K562 (cell line): ENCODE measurements around the gene IPO13. TPM values are rescaled to one million over a fixed set of nuclear protein-coding genes. Genes with fewer than 3 reads are reported as not detected.
A peak's percentile ranks its signal among the peaks of the same experiment; 100 is the strongest.

ENCODE experiments used
- CBFB ChIP-seq: sonication (generic); formaldehyde crosslinking; IDR thresholded peaks from 2 replicates; pipeline ENCODE4 v1.4.0; 2020; ENCODE audit warnings: mild to moderate bottlenecking, missing genetic modification reagents
- CXXC5 ChIP-seq: fragments of 250-450 bp; sonication (Bioruptor Pico); IDR thresholded peaks from 2 replicates; pipeline ENCODE4 v1.8.0; 2022; ENCODE audit warnings: inconsistent platforms, mild to moderate bottlenecking, moderate library complexity
- FOXK2 ChIP-seq, 2 experiments: fragments of 450-650 bp; IDR thresholded peaks in 1 of 2; conservative IDR thresholded peaks in 1 of 2; 2 replicates each; pipeline ENCODE4 v1.6.1; 2016; ENCODE audit warnings: low read depth in 2 of 2, mild to moderate bottlenecking in 1 of 2
- OTX1 ChIP-seq: fragments of 450-650 bp; formaldehyde crosslinking; IDR thresholded peaks from 2 replicates; pipeline ENCODE4 v1.4.0; 2022; ENCODE audit warnings: mild to moderate bottlenecking
- ZFP36 ChIP-seq: fragments of 150-350 bp; IDR thresholded peaks from 2 replicates; pipeline ENCODE4 v1.6.1; 2018; ENCODE audit warnings: low read length, low read depth; ENCODE audit not compliant: partially characterized antibody
- polyA plus RNA-seq, 8 experiments: library from polyadenylated mRNA; depleted of rRNA in 4 of 8; stranded (reverse) in 5 of 8; unstranded in 3 of 8; fragments of >200 nt; fragmentation: Nextera tagmentation in 2 of 8; fragmentation: Illumina TruSeq in 1 of 8; extraction: Ambion mirVana in 2 of 8; extraction: Trizol in 1 of 8; gene quantifications; 2 replicates each; pipeline versions ENCODE4 v1.2.1 to v1.2.3, GENCODE V29; 2011 to 2014; ENCODE audit warnings: inconsistent platforms in 1 of 8, missing spikeins in 1 of 8
- total RNA-seq, 7 experiments: library from RNA; depleted of rRNA in 6 of 7; stranded (reverse); fragments of >200 nt in 6 of 7; fragmentation: Illumina TruSeq in 2 of 7; extraction: Trizol in 2 of 7; gene quantifications; 2 replicates each; pipeline versions ENCODE4 v1.2.1 to v1.2.3, GENCODE V29; 2011 to 2021; ENCODE audit warnings: low replicate concordance in 1 of 7
- TF ChIP-seq, protein P1 (sequence below): fragments of 200-600 bp; sonication (generic); IDR thresholded peaks from one replicate; pipeline ENCODE4 v1.6.1; 2012; ENCODE audit warnings: mild to moderate bottlenecking, low read depth, low read length, inconsistent platforms
- TF ChIP-seq, protein P2 (sequence below): fragments of 450-650 bp; IDR thresholded peaks from 2 replicates; pipeline ENCODE4 v1.6.1; 2017; ENCODE audit warnings: mild to moderate bottlenecking, moderate library complexity

The IPO13 gene
- total and polyA plus RNA-seq, 9 of the 15 experiments (the other 6 are each of a cell fraction or from before 2014, with no cell fraction given): 7.0 to 30.8 (median 16.2) TPM

DNA sequence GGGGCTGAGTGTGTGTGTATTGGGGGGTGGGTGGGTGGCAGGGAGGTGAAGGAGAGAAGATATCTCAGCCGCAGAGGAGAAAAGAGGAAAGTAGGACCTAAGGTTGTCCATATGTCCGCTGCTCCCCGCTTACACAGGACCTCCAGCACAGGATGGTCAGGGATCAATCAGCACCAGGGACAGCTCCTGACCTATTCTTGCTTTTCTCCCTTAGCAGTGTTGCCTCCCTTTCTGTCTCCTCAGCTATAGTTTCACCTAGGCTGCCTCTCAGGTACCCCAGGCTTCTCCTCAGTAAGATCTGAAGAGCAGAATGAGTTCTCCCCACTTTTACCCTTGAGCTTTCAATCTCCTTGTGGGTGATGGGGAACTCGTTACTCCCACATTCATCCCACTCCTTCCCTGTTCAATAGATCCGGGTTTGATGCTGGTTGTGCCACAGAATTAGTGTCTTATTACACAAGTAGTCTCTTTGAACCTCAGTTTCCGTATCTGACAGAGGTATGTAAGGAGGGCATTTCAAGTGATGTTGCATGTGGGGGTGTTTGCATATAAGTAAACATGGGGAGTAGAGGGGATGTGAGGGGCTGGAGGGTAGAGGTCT is 21.7 kb downstream of the IPO13 start (continued):
- TF ChIP-seq, protein P1, sequence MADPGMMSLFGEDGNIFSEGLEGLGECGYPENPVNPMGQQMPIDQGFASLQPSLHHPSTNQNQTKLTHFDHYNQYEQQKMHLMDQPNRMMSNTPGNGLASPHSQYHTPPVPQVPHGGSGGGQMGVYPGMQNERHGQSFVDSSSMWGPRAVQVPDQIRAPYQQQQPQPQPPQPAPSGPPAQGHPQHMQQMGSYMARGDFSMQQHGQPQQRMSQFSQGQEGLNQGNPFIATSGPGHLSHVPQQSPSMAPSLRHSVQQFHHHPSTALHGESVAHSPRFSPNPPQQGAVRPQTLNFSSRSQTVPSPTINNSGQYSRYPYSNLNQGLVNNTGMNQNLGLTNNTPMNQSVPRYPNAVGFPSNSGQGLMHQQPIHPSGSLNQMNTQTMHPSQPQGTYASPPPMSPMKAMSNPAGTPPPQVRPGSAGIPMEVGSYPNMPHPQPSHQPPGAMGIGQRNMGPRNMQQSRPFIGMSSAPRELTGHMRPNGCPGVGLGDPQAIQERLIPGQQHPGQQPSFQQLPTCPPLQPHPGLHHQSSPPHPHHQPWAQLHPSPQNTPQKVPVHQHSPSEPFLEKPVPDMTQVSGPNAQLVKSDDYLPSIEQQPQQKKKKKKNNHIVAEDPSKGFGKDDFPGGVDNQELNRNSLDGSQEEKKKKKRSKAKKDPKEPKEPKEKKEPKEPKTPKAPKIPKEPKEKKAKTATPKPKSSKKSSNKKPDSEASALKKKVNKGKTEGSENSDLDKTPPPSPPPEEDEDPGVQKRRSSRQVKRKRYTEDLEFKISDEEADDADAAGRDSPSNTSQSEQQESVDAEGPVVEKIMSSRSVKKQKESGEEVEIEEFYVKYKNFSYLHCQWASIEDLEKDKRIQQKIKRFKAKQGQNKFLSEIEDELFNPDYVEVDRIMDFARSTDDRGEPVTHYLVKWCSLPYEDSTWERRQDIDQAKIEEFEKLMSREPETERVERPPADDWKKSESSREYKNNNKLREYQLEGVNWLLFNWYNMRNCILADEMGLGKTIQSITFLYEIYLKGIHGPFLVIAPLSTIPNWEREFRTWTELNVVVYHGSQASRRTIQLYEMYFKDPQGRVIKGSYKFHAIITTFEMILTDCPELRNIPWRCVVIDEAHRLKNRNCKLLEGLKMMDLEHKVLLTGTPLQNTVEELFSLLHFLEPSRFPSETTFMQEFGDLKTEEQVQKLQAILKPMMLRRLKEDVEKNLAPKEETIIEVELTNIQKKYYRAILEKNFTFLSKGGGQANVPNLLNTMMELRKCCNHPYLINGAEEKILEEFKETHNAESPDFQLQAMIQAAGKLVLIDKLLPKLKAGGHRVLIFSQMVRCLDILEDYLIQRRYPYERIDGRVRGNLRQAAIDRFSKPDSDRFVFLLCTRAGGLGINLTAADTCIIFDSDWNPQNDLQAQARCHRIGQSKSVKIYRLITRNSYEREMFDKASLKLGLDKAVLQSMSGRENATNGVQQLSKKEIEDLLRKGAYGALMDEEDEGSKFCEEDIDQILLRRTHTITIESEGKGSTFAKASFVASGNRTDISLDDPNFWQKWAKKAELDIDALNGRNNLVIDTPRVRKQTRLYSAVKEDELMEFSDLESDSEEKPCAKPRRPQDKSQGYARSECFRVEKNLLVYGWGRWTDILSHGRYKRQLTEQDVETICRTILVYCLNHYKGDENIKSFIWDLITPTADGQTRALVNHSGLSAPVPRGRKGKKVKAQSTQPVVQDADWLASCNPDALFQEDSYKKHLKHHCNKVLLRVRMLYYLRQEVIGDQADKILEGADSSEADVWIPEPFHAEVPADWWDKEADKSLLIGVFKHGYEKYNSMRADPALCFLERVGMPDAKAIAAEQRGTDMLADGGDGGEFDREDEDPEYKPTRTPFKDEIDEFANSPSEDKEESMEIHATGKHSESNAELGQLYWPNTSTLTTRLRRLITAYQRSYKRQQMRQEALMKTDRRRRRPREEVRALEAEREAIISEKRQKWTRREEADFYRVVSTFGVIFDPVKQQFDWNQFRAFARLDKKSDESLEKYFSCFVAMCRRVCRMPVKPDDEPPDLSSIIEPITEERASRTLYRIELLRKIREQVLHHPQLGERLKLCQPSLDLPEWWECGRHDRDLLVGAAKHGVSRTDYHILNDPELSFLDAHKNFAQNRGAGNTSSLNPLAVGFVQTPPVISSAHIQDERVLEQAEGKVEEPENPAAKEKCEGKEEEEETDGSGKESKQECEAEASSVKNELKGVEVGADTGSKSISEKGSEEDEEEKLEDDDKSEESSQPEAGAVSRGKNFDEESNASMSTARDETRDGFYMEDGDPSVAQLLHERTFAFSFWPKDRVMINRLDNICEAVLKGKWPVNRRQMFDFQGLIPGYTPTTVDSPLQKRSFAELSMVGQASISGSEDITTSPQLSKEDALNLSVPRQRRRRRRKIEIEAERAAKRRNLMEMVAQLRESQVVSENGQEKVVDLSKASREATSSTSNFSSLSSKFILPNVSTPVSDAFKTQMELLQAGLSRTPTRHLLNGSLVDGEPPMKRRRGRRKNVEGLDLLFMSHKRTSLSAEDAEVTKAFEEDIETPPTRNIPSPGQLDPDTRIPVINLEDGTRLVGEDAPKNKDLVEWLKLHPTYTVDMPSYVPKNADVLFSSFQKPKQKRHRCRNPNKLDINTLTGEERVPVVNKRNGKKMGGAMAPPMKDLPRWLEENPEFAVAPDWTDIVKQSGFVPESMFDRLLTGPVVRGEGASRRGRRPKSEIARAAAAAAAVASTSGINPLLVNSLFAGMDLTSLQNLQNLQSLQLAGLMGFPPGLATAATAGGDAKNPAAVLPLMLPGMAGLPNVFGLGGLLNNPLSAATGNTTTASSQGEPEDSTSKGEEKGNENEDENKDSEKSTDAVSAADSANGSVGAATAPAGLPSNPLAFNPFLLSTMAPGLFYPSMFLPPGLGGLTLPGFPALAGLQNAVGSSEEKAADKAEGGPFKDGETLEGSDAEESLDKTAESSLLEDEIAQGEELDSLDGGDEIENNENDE: no peak
- TF ChIP-seq FOXK2 (conservative IDR thresholded peaks at IDR 0.05 in 1 of 2, IDR thresholded peaks at IDR 0.05 in 1 of 2; ENCODE audit: low read depth in 2 of 2) (no peak), ZFP36 (no peak), OTX1 (no peak), CBFB (CRISPR knock-in tag) (no peak), CXXC5 (CRISPR knock-in tag) (peak; percentile 38; the same call in 1 of the 2 replicates)
- TF ChIP-seq, protein P2, sequence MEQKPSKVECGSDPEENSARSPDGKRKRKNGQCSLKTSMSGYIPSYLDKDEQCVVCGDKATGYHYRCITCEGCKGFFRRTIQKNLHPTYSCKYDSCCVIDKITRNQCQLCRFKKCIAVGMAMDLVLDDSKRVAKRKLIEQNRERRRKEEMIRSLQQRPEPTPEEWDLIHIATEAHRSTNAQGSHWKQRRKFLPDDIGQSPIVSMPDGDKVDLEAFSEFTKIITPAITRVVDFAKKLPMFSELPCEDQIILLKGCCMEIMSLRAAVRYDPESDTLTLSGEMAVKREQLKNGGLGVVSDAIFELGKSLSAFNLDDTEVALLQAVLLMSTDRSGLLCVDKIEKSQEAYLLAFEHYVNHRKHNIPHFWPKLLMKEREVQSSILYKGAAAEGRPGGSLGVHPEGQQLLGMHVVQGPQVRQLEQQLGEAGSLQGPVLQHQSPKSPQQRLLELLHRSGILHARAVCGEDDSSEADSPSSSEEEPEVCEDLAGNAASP: no peak
